Left forelimb (tissue), 1 donor: ENCODE results near the gene THYN1.
"Not testable (repeated sequence)": the region's sequence is repeated elsewhere in the genome, so short reads cannot be mapped to it uniquely, and the experiment has no call there.

Experiments
- DNase-seq: peaks from one replicate; pipeline ENCODE4 v3.0.0-alpha.2; 2018; ENCODE audit warnings: low spot score

The THYN1 gene

GRCh38 chr11:134253188-134253993 is at the start of gene THYN1, which contains the start of gene ACAD8:
Gene THYN1 (minus strand): TSS chr11:134253352. CDS start chr11:134252882, 470 bp downstream.
Gene ACAD8 (plus strand): TSS chr11:134253568. CDS start chr11:134253601, 33 bp downstream.
- DNase-seq: peak; percentile 97

GRCh38 chr11:134294664-134295063 is 41.5 kb upstream of the THYN1 start:
- no peak for DNase-seq

GRCh38 chr11:134293119-134294113 is 40.3 kb upstream of the THYN1 start:
- DNase-seq: no peak

GRCh38 chr11:134292661-134293060 is 39.5 kb upstream of the THYN1 start:
- DNase-seq: no peak

GRCh38 chr11:134291196-134291595 is 38.0 kb upstream of the THYN1 start:
- no peak for DNase-seq

GRCh38 chr11:134290646-134291045 is 37.5 kb upstream of the THYN1 start:
- DNase-seq: no peak

- no peak for DNase-seq
Measured at GRCh38 chr11:134289789-134290188, 36.6 kb upstream of the THYN1 start.

- DNase-seq: no peak
Measured at GRCh38 chr11:134289167-134289566, 36.0 kb upstream of the THYN1 start.

- no peak for DNase-seq
Measured at GRCh38 chr11:134288486-134288885, 35.3 kb upstream of the THYN1 start.

GRCh38 chr11:134287561-134287960 is 34.4 kb upstream of the THYN1 start:
- no peak for DNase-seq

GRCh38 chr11:134284349-134284748 is 31.2 kb upstream of the THYN1 start:
- DNase-seq: not testable (repeated sequence)

GRCh38 chr11:134283461-134284230 is 30.5 kb upstream of the THYN1 start:
- DNase-seq: no peak

GRCh38 chr11:134282121-134283045 is 29.2 kb upstream of the THYN1 start:
- DNase-seq: no peak

GRCh38 chr11:134281635-134282034 is 28.5 kb upstream of the THYN1 start:
- not testable (repeated sequence) for DNase-seq

- DNase-seq: no peak
Measured at GRCh38 chr11:134278356-134278755, 25.2 kb upstream of the THYN1 start.

- no peak for DNase-seq
Measured at GRCh38 chr11:134277183-134278001, 24.2 kb upstream of the THYN1 start.

- DNase-seq: no peak
Measured at GRCh38 chr11:134276396-134277182, 23.4 kb upstream of the THYN1 start.

- no peak for DNase-seq
Measured at GRCh38 chr11:134275534-134276395, 22.6 kb upstream of the THYN1 start, which contains the start of gene GLB1L3. Gene GLB1L3 (plus strand): TSS chr11:134276379. CDS start chr11:134276741, 362 bp downstream.
